ENCODE data around the gene BAZ1B. TPM values are rescaled to one million over a fixed set of nuclear protein-coding genes. Genes with fewer than 3 reads are reported as not detected.
"Not testable (repeated sequence)": the region's sequence is repeated elsewhere in the genome, so short reads cannot be mapped to it uniquely, and the experiment has no call there.

BAZ1B gene
- total and polyA plus RNA-seq, 8 donors, result 8.9 to 210 (median 46.5) TPM

DNA sequence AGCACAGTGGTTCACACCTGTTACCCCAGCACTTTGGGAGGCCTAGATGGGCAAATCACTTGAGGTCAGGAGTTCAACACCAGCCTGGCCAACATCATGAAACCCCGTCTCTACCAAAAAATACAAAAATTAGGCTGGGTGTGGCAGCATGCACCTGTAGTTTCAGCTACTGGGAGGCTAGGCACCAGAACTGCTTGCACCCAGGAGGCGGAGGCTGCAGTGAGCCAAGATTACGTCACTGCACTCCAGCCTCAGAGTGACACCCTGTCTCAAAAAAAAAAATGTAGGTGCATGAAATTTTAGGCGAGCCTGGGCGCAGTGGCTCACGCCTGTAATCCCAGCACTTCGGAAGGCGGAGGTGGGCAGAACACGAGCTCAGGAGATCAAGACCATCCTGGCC lies 25.7 kb upstream of the BAZ1B start:
- no peaks in the 10 kb centered on the region for H3K27me3 ChIP-seq
- H3K4me1 ChIP-seq, result peaks cover 0 to 39% (median 11%) of the 10 kb centered on the region in 4 donors
- DNase-seq, result no peak
- WGBS, 5 donors, result 85 to 97% (median 93%) methylated on average over 9 of the region's 9 CpGs
- no peak overlapping the region for H3K27ac ChIP-seq
- H3K36me3 ChIP-seq, result peaks cover 36 to 96% (median 82%) of the 10 kb centered on the region in 4 donors
- intact Hi-C loops (cut with DNase I; ENCODE audit: low total_unique reads), result no loop called here
- TF ChIP-seq POLR2AphosphoS5 (IDR thresholded peaks at IDR 0.05) (no peak), EP300 (IDR thresholded peaks at IDR 0.05) (no peak)
- TF ChIP-seq, protein P1, sequence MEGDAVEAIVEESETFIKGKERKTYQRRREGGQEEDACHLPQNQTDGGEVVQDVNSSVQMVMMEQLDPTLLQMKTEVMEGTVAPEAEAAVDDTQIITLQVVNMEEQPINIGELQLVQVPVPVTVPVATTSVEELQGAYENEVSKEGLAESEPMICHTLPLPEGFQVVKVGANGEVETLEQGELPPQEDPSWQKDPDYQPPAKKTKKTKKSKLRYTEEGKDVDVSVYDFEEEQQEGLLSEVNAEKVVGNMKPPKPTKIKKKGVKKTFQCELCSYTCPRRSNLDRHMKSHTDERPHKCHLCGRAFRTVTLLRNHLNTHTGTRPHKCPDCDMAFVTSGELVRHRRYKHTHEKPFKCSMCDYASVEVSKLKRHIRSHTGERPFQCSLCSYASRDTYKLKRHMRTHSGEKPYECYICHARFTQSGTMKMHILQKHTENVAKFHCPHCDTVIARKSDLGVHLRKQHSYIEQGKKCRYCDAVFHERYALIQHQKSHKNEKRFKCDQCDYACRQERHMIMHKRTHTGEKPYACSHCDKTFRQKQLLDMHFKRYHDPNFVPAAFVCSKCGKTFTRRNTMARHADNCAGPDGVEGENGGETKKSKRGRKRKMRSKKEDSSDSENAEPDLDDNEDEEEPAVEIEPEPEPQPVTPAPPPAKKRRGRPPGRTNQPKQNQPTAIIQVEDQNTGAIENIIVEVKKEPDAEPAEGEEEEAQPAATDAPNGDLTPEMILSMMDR (IDR thresholded peaks at IDR 0.05), result no peak
- H3K9me3 ChIP-seq, result no peaks in the 10 kb centered on the region
- H3K4me3 ChIP-seq, result no peak overlapping the region

DNA sequence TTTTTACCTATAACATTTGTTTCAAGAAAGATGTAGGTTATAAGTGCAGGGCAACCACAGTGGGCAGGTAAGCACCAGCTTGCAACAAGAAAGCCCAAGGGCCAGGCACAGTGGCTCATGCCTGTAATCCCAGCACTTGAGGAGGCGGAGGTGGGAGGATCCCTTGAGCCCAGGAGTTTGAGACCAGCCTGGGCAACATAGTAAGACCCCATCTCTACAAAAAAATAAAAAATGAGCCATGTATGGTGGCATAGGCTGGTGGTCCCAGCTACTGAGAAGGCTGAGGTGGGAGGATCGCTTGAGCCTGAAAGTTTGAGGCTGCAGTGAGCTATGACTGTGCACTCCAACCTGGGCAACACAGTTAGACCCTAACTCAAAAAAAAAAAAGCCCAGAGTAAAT lies 22.6 kb upstream of the BAZ1B start:
- Histone ChIP-seq H3K36me3 (peaks cover 39 to 96% (median 83%) of the 10 kb centered on the region in 4 donors), H3K27ac (no peak overlapping the region), H3K4me3 (no peak overlapping the region), H3K27me3 (no peaks in the 10 kb centered on the region), H3K4me1 (peaks cover 0 to 33% (median 9%) of the 10 kb centered on the region in 4 donors), H3K9me3 (no peaks in the 10 kb centered on the region)
- WGBS, 5 donors, result 92 to 98% (median 98%) methylated on average over 2 of the region's 2 CpGs
- TF ChIP-seq EP300 (IDR thresholded peaks at IDR 0.05) (no peak), POLR2A (IDR thresholded peaks at IDR 0.05) (no peak)
- TF ChIP-seq, protein P1 (IDR thresholded peaks at IDR 0.05), result no peak
- intact Hi-C loops (cut with DNase I; ENCODE audit: low total_unique reads), result no loop called here
- DNase-seq, result no peak

DNA sequence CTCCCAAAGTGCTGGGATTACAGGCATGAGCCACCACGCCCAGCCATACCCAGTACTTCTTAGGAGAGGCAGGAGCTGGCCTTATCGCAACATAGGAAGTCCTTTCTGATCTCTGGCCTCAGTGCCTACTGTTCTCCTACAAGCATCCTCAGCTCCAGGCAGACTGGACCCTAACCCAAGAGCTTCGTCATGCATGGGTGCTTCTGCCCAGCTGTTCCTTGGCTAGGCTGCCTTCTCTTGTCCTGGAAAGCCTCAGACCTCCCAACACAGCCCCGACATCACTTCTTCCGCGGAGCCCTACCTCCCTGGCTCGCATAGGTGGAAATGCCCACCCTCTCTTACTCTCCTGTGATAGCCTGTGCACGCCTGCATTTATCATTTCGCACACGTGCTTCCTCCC lies 19.6 kb upstream of the BAZ1B start:
- 95 to 99% (median 96%) methylated on average over 8 to 10 of the region's 10 CpGs for WGBS, 5 donors
- intact Hi-C loops (cut with DNase I; ENCODE audit: low total_unique reads), result no loop called here
- H3K27me3 ChIP-seq, result no peaks in the 10 kb centered on the region
- no peak for DNase-seq
- H3K9me3 ChIP-seq, result no peaks in the 10 kb centered on the region
- H3K4me3 ChIP-seq, result no peak overlapping the region
- H3K4me1 ChIP-seq, result peaks cover 0 to 13% (median 3%) of the 10 kb centered on the region in 4 donors
- TF ChIP-seq POLR2A (IDR thresholded peaks at IDR 0.05) (no peak), EP300 (IDR thresholded peaks at IDR 0.05) (no peak)
- TF ChIP-seq, protein P1 (IDR thresholded peaks at IDR 0.05), result no peak
- H3K36me3 ChIP-seq, result peaks cover 64 to 96% (median 84%) of the 10 kb centered on the region in 4 donors
- no peak overlapping the region for H3K27ac ChIP-seq

DNA sequence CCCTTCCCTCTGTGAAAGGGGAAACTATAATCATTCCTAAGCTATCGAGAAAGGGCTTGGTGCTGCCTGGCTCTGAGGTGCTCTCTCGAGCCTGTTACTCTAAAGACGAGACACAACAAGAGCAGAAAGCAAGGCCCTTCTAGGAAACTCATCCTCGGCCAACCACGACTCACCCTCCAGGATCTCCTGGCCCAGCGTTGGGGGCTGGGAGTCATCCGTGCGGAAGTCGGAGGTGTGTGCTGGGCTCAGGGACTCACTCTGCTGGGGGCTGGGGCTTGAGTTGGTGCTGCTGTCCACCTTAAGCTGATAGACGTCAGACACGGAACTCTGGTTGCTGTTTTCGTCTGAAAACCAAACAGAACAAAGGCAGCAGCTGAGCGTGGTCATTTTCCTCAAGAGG lies 17.6 kb upstream of the BAZ1B start:
- intact Hi-C loops (cut with DNase I; ENCODE audit: low total_unique reads), result no loop called here
- TF ChIP-seq POLR2AphosphoS5 (IDR thresholded peaks at IDR 0.05) (no peak), EP300 (IDR thresholded peaks at IDR 0.05) (no peak)
- Histone ChIP-seq H3K27me3 (no peaks in the 10 kb centered on the region), H3K9me3 (no peaks in the 10 kb centered on the region), H3K27ac (no peak overlapping the region), H3K4me1 (no peaks in the 10 kb centered on the region), H3K4me3 (no peak overlapping the region), H3K36me3 (peaks cover 73 to 100% (median 94%) of the 10 kb centered on the region in 4 donors)
- no peak for DNase-seq
- 93 to 97% (median 95%) methylated on average over 13 of the region's 13 CpGs for WGBS, 5 donors

DNA sequence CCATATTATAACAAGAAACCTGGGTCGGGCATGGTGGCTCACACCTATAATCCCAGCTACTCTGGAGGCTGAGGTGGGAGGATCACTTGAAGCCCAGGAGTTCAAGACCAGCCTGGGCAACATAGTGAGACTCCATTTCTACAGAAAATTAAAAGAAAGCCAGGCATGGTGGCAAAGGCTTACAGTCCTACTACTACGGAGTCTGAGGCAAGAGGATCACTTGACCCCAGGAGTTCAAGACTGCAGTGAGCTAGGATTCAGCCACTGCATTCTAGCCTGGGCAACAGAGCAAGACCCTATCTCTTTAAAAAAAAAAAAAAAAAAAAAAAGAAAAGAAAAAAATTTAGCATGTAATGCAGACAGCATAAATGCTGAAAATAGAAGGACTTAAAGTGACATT lies 16.4 kb upstream of the BAZ1B start:
- H3K27me3 ChIP-seq; DNase-seq; intact Hi-C loops (cut with DNase I; ENCODE audit: low total_unique reads); H3K9me3 ChIP-seq; H3K4me1 ChIP-seq; H3K4me3 ChIP-seq; H3K27ac ChIP-seq: not testable (repeated sequence)
- H3K36me3 ChIP-seq, result peaks cover 71 to 100% (median 99%) of the 10 kb centered on the region in 4 donors
- 95 to 100% (median 96%) methylated on average over 2 of the region's 2 CpGs for WGBS, 5 donors

Measured in stomach (tissue), 9 donors.